Measurements from ENCODE around the gene ZC3H15.

DNA sequence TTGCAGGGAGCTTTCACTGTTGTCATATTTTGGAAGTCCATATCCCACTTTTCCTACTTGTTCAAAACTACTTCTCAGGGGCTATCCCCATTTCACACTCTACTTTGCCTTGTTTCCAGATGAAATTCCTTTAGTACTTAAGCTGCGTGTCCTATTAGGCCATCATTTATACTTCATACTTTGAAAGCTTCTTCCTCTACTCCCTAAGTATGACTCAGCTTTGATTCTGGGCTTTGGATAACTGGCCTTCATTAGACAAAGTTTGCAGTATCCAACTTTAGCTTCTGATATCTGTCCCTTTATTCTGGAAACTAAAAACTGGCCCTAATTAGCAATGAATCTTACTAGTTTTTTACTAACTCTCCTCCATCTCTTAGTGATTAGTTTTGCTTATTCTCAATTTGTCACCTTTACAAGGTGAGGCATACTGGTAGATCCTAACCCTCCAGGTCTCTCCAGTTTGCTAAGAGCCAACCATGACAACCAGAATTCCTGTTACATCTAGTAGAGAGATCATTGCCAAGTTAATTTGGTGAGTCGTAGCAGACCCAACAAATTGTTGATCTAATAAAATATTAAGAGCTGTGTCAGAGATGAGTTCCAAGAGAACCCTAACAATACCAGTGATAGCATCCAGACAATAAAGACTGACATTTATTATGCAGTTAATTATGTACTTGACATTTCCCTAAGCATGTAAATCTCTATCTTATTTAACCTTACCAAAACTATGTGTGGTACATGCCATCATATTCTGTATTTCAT, 72.6 kb downstream of the ZC3H15 start:
- TF ChIP-seq CTCF (IDR thresholded peaks at IDR 0.05; ENCODE audit: control extremely low read depth in 1 of 3, insufficient read depth in 1 of 3, low read depth in 1 of 3, low read length in 3 of 3) = no peak
- TF ChIP-seq RAD21 (IDR thresholded peaks at IDR 0.05 in 1 of 2, conservative IDR thresholded peaks at IDR 0.05 in 1 of 2; ENCODE audit: low read depth in 2 of 2, low read length in 2 of 2) = no peak

Data from H1 (cell line).